ENCODE data around the gene BAG3.

- TF ChIP-seq CTCF (IDR thresholded peaks at IDR 0.05) (no peak), EZH2phosphoT487 (IDR thresholded peaks at IDR 0.05) (no peak)
Measured at GRCh38 chr10:119640384-119640783, 10.8 kb upstream of the BAG3 start.
